ENCODE results near the gene LCLAT1. TPM values are rescaled to one million over a fixed set of nuclear protein-coding genes. Genes with fewer than 3 reads are reported as not detected.
"Not testable (repeated sequence)": the region's sequence is repeated elsewhere in the genome, so short reads cannot be mapped to it uniquely, and the experiment has no call there.

Gene LCLAT1
- total RNA-seq, 6 donors from 2014 or later: 7.0 to 21.9 (median 12.4) TPM

DNA sequence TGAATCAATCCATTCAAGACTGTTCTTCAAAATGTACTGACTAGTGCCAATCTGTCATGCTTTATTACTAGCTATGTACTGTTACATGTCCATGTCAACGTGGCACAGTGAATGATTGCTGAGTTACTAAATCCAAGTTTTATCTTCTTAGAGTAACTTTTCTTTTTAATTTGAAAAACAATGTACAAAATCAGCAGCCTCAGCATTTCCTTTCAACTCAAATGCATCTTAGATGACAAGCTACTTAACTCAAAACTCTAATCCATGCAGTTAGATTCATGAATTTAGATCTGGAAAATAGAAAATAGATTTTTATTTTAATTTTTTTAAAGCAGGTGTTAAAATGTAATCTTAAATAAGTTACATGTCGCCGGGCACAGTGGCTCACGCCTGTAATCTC lies 186.0 kb downstream of the LCLAT1 start:
- no peak for DNase-seq
- WGBS, 2 donors: 93 to 96% methylated on average over 4 of the region's 4 CpGs

DNA sequence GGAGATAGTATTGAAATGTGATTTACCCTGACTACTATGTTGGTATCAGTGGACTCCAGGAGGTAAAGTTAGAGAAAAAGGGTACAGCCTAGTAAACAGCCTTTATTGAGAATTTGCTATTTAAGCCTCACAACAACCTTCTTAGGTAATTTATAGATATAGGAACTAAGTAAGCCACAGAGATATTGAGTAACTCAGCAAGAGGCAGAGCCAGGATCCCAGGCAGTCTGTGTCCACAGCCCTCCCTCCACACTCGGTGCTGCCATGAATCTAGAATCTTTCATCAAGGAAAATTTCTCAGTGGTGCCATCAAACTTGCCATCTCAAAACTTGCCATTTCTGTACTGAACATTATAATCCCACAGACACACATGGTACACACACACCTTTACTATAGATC lies 189.3 kb downstream of the LCLAT1 start:
- Histone ChIP-seq H3K36me3 (peaks cover 0 to 13% (median 0%) of the 10 kb centered on the region in 4 donors), H3K27ac (no peak overlapping the region), H3K9me3 (no peaks in the 10 kb centered on the region), H3K27me3 (no peaks in the 10 kb centered on the region), H3K4me1 (no peaks in the 10 kb centered on the region), H3K4me3 (no peak overlapping the region)
- DNase-seq (no peak), ATAC-seq (ENCODE audit: low FRiP score in 2 of 2) (no peak)
- TF ChIP-seq, protein P1, sequence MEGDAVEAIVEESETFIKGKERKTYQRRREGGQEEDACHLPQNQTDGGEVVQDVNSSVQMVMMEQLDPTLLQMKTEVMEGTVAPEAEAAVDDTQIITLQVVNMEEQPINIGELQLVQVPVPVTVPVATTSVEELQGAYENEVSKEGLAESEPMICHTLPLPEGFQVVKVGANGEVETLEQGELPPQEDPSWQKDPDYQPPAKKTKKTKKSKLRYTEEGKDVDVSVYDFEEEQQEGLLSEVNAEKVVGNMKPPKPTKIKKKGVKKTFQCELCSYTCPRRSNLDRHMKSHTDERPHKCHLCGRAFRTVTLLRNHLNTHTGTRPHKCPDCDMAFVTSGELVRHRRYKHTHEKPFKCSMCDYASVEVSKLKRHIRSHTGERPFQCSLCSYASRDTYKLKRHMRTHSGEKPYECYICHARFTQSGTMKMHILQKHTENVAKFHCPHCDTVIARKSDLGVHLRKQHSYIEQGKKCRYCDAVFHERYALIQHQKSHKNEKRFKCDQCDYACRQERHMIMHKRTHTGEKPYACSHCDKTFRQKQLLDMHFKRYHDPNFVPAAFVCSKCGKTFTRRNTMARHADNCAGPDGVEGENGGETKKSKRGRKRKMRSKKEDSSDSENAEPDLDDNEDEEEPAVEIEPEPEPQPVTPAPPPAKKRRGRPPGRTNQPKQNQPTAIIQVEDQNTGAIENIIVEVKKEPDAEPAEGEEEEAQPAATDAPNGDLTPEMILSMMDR (IDR thresholded peaks at IDR 0.05): no peak
- no peak for TF ChIP-seq POLR2AphosphoS5 (IDR thresholded peaks at IDR 0.05)
- TF ChIP-seq POLR2A (IDR thresholded peaks at IDR 0.05): no peak
- TF ChIP-seq EP300 (IDR thresholded peaks at IDR 0.05): no peak
- WGBS, 2 donors: 62 to 85% methylated on average over 1 of the region's 1 CpG

More for the DNA sequence above, 186.0 kb downstream of the LCLAT1 start:
- TF ChIP-seq EP300 (IDR thresholded peaks at IDR 0.05) (no peak), POLR2AphosphoS5 (IDR thresholded peaks at IDR 0.05) (no peak), POLR2A (IDR thresholded peaks at IDR 0.05) (no peak)
- TF ChIP-seq, protein P1 (IDR thresholded peaks at IDR 0.05): no peak
- Histone ChIP-seq H3K27me3 (no peaks in the 10 kb centered on the region), H3K36me3 (no peaks in the 10 kb centered on the region), H3K9me3 (no peaks in the 10 kb centered on the region), H3K27ac (no peak overlapping the region), H3K4me3 (no peak overlapping the region), H3K4me1 (no peaks in the 10 kb centered on the region)
- ATAC-seq (ENCODE audit: low FRiP score in 2 of 2): no peak

DNA sequence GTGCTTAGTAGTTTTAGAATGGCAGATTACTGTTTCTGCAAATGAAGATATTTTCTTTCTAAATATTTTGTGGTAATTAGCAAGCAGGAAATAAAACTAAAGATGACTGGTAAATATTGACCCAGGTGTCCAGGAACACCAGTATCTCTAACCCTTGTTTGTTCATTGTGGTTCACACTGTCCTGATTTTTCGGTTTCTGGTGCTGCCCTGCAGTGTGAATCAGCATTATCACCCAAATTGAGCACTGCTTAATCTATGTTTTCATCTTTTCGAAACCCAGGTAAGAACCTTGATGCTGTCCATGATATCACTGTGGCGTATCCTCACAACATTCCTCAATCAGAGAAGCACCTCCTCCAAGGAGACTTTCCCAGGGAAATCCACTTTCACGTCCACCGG lies 192.8 kb downstream of the LCLAT1 start:
- Histone ChIP-seq H3K4me1 (no peaks in the 10 kb centered on the region), H3K36me3 (peaks cover 0 to 15% (median 0%) of the 10 kb centered on the region in 4 donors), H3K27ac (no peak overlapping the region), H3K27me3 (no peaks in the 10 kb centered on the region), H3K4me3 (no peak overlapping the region), H3K9me3 (no peaks in the 10 kb centered on the region)
- DNase-seq: no peak
- ATAC-seq (ENCODE audit: low FRiP score in 2 of 2): no peak
- 91 to 98% methylated on average over 5 of the region's 5 CpGs for WGBS, 2 donors
- no peak for TF ChIP-seq POLR2AphosphoS5 (IDR thresholded peaks at IDR 0.05)
- TF ChIP-seq EP300 (IDR thresholded peaks at IDR 0.05): no peak
- TF ChIP-seq, protein P1 (IDR thresholded peaks at IDR 0.05): no peak
- no peak for TF ChIP-seq POLR2A (IDR thresholded peaks at IDR 0.05)

DNA sequence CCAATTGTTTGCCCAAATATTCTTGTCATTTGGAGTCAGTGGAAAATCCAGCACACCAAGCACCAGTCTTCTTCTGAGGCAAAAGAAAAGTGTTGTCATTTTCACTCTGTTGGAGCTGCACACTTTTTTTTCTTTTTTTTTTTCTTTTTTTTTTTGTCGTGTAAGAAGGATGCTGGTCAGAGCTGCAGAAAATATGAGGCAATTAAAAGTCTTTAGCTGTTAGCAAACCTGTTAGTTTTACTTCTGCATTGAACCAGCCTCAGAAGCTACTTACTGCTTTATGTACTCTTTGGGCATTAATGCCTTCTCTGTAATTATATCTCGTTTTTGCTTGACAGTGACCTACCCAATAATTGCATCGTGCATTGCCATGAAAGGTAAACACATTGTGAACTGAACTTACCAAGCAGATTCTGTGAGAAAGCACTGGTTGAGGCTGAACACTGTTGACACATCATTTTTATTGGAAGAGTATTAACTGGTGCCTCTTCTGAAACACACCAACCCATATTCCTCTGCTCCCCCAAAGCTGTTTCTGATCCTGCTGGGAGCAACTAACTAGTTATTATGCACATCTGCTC lies 194.8 kb downstream of the LCLAT1 start:
- Histone ChIP-seq H3K9me3 (no peaks in the 10 kb centered on the region), H3K4me3 (no peak overlapping the region), H3K36me3 (peaks cover 0 to 15% (median 0%) of the 10 kb centered on the region in 4 donors), H3K27ac (no peak overlapping the region), H3K27me3 (no peaks in the 10 kb centered on the region), H3K4me1 (no peaks in the 10 kb centered on the region)
- ATAC-seq (ENCODE audit: low FRiP score in 2 of 2): no peak
- TF ChIP-seq EP300 (IDR thresholded peaks at IDR 0.05): no peak
- DNase-seq: no peak
- WGBS, 2 donors: 63 to 64% methylated on average over 3 of the region's 3 CpGs

DNA sequence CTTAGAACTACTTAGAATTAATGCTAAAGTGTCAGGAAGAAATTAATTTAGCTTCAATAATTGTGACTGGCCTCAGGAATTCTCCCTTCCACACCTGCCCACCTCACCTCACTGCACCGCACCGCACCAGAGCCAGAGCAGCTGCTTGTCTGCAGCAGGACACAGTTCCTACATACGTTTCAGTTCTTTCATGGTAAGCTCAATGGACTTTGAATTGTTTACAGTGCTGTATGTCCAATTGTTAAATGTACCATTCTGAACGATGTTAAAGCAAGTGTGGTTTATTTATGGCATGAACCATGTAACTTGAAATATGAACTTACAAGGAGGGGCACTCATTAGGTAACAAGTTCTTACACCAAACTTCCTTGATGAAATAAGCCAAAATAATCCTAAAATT lies 196.0 kb downstream of the LCLAT1 start:
- not testable (repeated sequence) for H3K4me3 ChIP-seq; DNase-seq; H3K4me1 ChIP-seq; H3K27ac ChIP-seq; H3K9me3 ChIP-seq; H3K27me3 ChIP-seq; ATAC-seq (ENCODE audit: low FRiP score in 2 of 2)
- WGBS, 2 donors: 100% methylated on average over 3 of the region's 4 CpGs; no CpG with 5 or more reads in 1 of the 2 donors
- peaks cover 0 to 15% (median 0%) of the 10 kb centered on the region in 4 donors for H3K36me3 ChIP-seq

DNA sequence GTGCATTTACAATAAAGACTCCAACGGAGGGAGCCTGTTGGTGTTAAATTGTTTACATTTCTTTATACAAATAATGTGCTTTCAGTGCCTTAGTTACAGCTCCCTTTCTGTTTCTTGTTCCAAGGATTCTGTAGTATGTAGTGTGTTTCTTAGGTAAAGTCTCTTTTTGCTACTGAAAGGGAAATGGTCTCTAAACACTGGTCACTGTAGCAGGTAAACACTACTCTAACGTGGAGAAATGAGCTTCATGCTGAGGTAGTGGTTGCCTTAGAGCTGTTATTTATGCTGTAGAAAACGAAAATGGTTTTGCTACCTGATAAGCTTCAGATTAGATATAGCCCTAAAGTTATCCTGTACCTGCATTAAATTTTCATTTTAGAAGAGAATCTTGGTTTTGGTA lies 196.6 kb downstream of the LCLAT1 start:
- H3K4me1 ChIP-seq: no peaks in the 10 kb centered on the region
- no peak overlapping the region for H3K4me3 ChIP-seq
- H3K27me3 ChIP-seq: no peaks in the 10 kb centered on the region
- no peaks in the 10 kb centered on the region for H3K9me3 ChIP-seq
- ATAC-seq (ENCODE audit: low FRiP score in 2 of 2): no peak
- H3K36me3 ChIP-seq: peaks cover 0 to 15% (median 0%) of the 10 kb centered on the region in 4 donors
- TF ChIP-seq, protein P1 (IDR thresholded peaks at IDR 0.05): no peak
- TF ChIP-seq POLR2AphosphoS5 (IDR thresholded peaks at IDR 0.05): no peak
- TF ChIP-seq EP300 (IDR thresholded peaks at IDR 0.05): no peak
- no peak overlapping the region for H3K27ac ChIP-seq
- no peak for DNase-seq
- WGBS, 2 donors: 64 to 67% methylated on average over 3 of the region's 3 CpGs

Data from upper lobe of left lung (tissue), 6 donors.